22Rv1 (cell line): ENCODE measurements around the gene SRC.

Experiments used
- CTCF ChIP-seq: fragments of 450-650 bp; IDR thresholded peaks from 2 replicates; pipeline ENCODE4 v1.5.1; 2017; ENCODE audit warnings: mild to moderate bottlenecking
- ZFX ChIP-seq: fragments of 450-650 bp; IDR thresholded peaks from 2 replicates; pipeline ENCODE4 v1.6.1; 2017; ENCODE audit warnings: antibody characterized with exemption, borderline replicate concordance

GRCh38 chr20:37364927-37365272 is 19.0 kb downstream of the SRC start:
- TF ChIP-seq CTCF (no peak), ZFX (no peak)
